Left lung (tissue), 10 donors: ENCODE measurements around the gene EYA4. TPM values are rescaled to one million over a fixed set of nuclear protein-coding genes. Genes with fewer than 3 reads are reported as not detected.

ENCODE experiments used
- ATAC-seq: fragments of 200-7000 bp; cut with Tn5 transposase; one replicate; pipeline ENCODE4 v1.9.1; 2020; ENCODE audit warnings: moderate library complexity
- DNase-seq, 4 donors: peaks; one replicate each; pipeline ENCODE4 v3.0.0-alpha.2; 2013 to 2020
- H3K27ac ChIP-seq, 2 donors: fragments of 200-600 bp; sonication (generic) in 1 of 2; one replicate each; pipeline versions ENCODE4 v1.5.0 to v1.8.0; 2020 to 2021
- H3K27me3 ChIP-seq, 2 donors: fragments of 200-600 bp; sonication (generic) in 1 of 2; one replicate each; pipeline versions ENCODE4 v1.5.0 to v1.8.0; 2020 to 2021
- H3K36me3 ChIP-seq, 2 donors: fragments of 200-600 bp; sonication (generic) in 1 of 2; one replicate each; pipeline versions ENCODE4 v1.5.0 to v1.8.0; 2020 to 2021
- H3K4me1 ChIP-seq, 2 donors: fragments of 200-600 bp; one replicate each; pipeline ENCODE4 v1.8.0; 2021
- H3K4me3 ChIP-seq, 2 donors: fragments of 200-600 bp; sonication (generic) in 1 of 2; one replicate each; pipeline versions ENCODE4 v1.5.0 to v1.8.0; 2020 to 2021; ENCODE audit warnings: mild to moderate bottlenecking in 1 of 2
- H3K9me3 ChIP-seq, 2 donors: fragments of 200-600 bp; sonication (generic) in 1 of 2; one replicate each; pipeline versions ENCODE4 v1.5.0 to v1.8.0; 2020 to 2021
- intact Hi-C, 2 donors: fragments of 100-400 bp; cut with DNase I; formaldehyde crosslinking; loops; one replicate each; pipeline versions ENCODE4 v1.11.2 to v1.14.2; 2022
- polyA plus RNA-seq, 6 donors: library from polyadenylated mRNA; unstranded; fragments of 120-200 nt; gene quantifications; one replicate each; pipeline ENCODE4 v1.2.1, GENCODE V29; 2013; ENCODE audit not compliant: insufficient read length in 6 of 6
- total RNA-seq, 2 donors: library from RNA; stranded (reverse); fragmentation: NEBNext Ultra II Directional; extraction: Animal tissue kit (Norgen Biotek cat#: 25700); gene quantifications; one replicate each; pipeline ENCODE4 v1.2.1, GENCODE V29; 2021
- TF ChIP-seq, protein P1 (sequence below), 2 donors: fragments of 200-600 bp; sonication (generic) in 1 of 2; IDR thresholded peaks; one replicate each; pipeline versions ENCODE4 v1.5.0 to v1.8.0; 2021; ENCODE audit warnings: antibody characterized with exemption in 2 of 2
- donor health status: DM: no; HTN: yes; CAD: no.
- donor health status: DM: no; HTN: no; CAD: no.

EYA4 gene
- total and polyA plus RNA-seq, 8 donors: 1.0 to 9.8 (median 8.4) TPM

DNA sequence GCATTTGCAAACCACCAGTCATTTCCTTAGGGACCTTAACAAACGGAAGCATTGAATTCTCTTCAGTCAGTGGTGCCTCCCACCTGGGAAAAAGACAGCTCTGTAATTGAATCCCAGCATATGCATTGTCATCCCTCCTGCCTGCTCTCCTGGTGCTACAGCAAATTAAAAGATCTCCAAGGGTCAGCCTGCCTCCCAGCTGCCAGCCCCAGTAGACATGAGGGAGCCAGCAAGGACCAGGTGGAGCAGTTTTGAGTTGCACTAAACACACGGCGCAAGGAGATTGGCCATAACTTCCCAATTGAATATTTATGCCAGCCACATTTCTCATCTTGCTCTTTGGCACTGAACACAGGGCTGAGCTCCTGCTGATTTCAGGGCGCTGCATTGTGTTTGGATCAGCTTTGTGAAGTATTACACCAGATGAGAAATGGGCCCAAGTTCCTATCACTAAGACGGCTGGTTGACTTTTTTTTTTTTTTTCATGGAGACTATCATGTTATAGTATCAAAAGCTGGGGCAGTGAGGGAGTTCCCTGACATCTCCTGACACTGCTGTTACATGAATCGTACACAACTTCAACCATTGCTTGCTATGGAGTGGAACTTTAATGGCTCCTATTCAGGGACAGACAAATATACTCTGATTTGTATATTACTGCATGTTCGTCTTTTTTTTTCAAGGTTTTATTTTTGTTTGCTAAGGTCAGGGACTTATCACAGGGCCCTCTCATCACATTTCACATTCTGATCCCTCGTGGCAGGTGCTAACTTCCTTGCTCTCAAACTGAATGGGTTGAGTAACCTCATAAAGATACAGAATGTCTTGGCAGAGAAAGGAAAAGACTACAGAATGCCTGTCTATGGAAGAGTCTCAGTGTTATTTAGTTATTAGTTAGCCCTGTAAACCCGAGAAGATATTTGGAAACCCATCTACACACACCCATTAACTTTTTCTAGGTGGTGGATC lies 191.1 kb downstream of the EYA4 start:
- no peak for DNase-seq
- no peak for ATAC-seq
- Histone ChIP-seq H3K9me3 (no peaks in the 10 kb centered on the region), H3K36me3 (no peaks in the 10 kb centered on the region), H3K27me3 (no peaks in the 10 kb centered on the region), H3K4me1 (no peaks in the 10 kb centered on the region), H3K27ac (no peak overlapping the region), H3K4me3 (no peak overlapping the region)
- TF ChIP-seq, protein P1, sequence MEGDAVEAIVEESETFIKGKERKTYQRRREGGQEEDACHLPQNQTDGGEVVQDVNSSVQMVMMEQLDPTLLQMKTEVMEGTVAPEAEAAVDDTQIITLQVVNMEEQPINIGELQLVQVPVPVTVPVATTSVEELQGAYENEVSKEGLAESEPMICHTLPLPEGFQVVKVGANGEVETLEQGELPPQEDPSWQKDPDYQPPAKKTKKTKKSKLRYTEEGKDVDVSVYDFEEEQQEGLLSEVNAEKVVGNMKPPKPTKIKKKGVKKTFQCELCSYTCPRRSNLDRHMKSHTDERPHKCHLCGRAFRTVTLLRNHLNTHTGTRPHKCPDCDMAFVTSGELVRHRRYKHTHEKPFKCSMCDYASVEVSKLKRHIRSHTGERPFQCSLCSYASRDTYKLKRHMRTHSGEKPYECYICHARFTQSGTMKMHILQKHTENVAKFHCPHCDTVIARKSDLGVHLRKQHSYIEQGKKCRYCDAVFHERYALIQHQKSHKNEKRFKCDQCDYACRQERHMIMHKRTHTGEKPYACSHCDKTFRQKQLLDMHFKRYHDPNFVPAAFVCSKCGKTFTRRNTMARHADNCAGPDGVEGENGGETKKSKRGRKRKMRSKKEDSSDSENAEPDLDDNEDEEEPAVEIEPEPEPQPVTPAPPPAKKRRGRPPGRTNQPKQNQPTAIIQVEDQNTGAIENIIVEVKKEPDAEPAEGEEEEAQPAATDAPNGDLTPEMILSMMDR (IDR thresholded peaks at IDR 0.05): no peak
- intact Hi-C loops: no loop called here

DNA sequence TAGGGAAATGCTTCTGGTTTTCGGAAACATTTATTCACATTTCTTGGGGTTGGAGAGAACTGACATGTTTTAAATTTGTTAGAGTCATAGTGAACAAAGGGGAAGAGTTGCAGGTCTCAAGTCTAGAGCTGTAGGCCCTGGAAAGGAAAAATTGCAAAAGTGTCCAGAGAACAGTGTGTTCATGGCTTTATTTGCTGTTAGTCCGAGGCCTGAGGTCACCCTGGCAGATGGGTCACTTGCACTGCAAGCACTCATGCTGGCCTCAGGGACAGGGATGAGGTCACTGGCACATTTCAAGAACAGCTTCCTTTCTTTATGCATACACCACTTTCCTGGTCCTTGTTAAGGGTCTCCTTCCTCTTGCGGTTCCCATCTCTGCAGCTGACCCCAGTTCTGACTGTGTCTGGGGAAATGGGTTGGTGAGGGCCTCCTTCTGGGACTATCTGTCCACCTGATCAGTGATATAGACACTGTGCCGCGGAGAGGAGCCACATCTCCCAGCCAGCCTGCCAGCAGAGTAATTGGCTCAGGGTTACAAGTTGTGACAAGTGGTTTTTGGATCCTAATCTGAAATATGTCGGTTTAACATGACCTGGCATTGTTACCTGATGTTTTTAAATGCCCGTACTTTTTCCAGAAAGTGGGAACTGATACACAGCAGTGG lies 194.0 kb downstream of the EYA4 start:
- Histone ChIP-seq H3K27ac (no peak overlapping the region), H3K9me3 (no peaks in the 10 kb centered on the region), H3K4me3 (no peak overlapping the region), H3K4me1 (no peaks in the 10 kb centered on the region), H3K36me3 (no peaks in the 10 kb centered on the region), H3K27me3 (no peaks in the 10 kb centered on the region)
- DNase-seq (peak in 1 of 4 donors; percentile 15), ATAC-seq (no peak)
- TF ChIP-seq, protein P1 (IDR thresholded peaks at IDR 0.05): no peak
- intact Hi-C loops: no loop called here

GRCh38 chr6:133436652-133437051 lies 195.5 kb downstream of the EYA4 start:
- intact Hi-C loops: no loop called here
- TF ChIP-seq, protein P1 (IDR thresholded peaks at IDR 0.05): no peak

DNA sequence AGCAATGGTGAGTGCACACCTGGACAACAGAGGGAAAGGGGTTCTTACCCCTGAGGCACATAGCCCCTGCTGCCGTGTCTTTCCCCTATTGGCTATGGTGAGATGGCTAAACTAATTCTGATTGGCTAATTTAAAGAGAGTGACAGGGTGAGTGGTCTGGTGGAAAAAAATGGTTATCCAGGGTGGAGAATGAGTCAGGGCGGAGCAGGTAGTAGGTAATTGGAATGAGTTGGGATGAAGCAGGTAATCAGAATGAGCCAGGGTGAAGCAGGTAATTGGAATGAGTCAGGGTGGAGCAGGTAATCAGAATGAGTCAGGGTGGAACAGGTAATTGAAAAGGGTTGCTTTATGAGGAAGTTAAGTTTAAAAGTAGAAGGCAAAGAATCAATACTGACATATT lies 200.3 kb downstream of the EYA4 start:
- H3K9me3 ChIP-seq: no peaks in the 10 kb centered on the region
- no peak overlapping the region for H3K27ac ChIP-seq
- no peak for ATAC-seq
- intact Hi-C loops: no loop called here
- TF ChIP-seq, protein P1 (IDR thresholded peaks at IDR 0.05): no peak
- no peaks in the 10 kb centered on the region for H3K4me1 ChIP-seq
- no peaks in the 10 kb centered on the region for H3K27me3 ChIP-seq
- no peak for DNase-seq
- no peak overlapping the region for H3K4me3 ChIP-seq
- H3K36me3 ChIP-seq: no peaks in the 10 kb centered on the region

More at GRCh38 chr6:133436652-133437051, 195.5 kb downstream of the EYA4 start:
- H3K27me3 ChIP-seq: no peaks in the 10 kb centered on the region
- H3K27ac ChIP-seq: no peak overlapping the region
- no peaks in the 10 kb centered on the region for H3K36me3 ChIP-seq
- H3K9me3 ChIP-seq: no peaks in the 10 kb centered on the region
- H3K4me1 ChIP-seq: no peaks in the 10 kb centered on the region
- DNase-seq (no peak), ATAC-seq (no peak)
- H3K4me3 ChIP-seq: no peak overlapping the region

DNA sequence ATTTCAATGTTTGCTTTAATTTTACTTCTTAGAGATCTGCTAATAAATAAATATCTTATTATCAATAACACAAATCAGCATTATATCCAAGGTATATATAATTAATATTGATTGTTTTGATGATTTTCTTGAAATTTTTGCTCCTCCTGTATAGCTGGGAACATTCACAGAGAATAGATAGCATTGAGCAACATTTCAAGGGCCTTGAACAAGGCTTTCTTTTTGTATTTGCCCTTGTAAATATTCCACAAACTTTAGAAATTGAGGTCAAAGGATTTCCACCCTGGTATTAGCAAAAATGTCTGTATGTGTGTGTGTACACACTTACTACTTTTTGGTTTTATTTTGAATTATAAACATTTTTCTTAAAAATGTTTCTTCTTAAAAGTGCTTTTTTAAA lies 205.6 kb downstream of the EYA4 start:
- H3K36me3 ChIP-seq: no peaks in the 10 kb centered on the region
- no peaks in the 10 kb centered on the region for H3K27me3 ChIP-seq
- DNase-seq: no peak
- H3K4me3 ChIP-seq: no peak overlapping the region
- H3K27ac ChIP-seq: no peak overlapping the region
- no peak for ATAC-seq
- no peaks in the 10 kb centered on the region for H3K9me3 ChIP-seq
- no peaks in the 10 kb centered on the region for H3K4me1 ChIP-seq
- intact Hi-C loops: no loop called here
- TF ChIP-seq, protein P1 (IDR thresholded peaks at IDR 0.05): no peak
